Naive thymus-derived CD8-positive, alpha-beta T cell (primary cell): Measurements from ENCODE around the gene EIF3D. TPM values are rescaled to one million over a fixed set of nuclear protein-coding genes. Genes with fewer than 3 reads are reported as not detected.

Experiments
- ATAC-seq, 2 donors: fragments of 150-1000 bp; cut with Tn5 transposase in 1 of 2; sonication (Bioruptor Pico), chemical (Tn5 transposase) in 1 of 2; 1 replicate in 1 of 2; 2 replicates in 1 of 2; pipeline ENCODE4 v1.10.0; 2021; ENCODE audit warnings: mild to moderate bottlenecking in 2 of 2, moderate library complexity in 2 of 2
- POLR2A ChIA-PET: fragments of 350-600 bp; sonication (Branson Sonifier 250); formaldehyde crosslinking; loops from one replicate; lab custom pipeline; 2021; ENCODE audit warnings: antibody characterized with exemption; lab: Charles Lee
- DNase-seq, 10 donors: peaks; one replicate each; pipeline versions ENCODE4 v3.0.0 to v3.0.0-alpha.2; 2020 to 2022
- H3K27ac Mint-ChIP-seq, 10 donors: one replicate each; pipeline ENCODE4 v1.8.0; 2020 to 2022; ENCODE audit warnings: mild to moderate bottlenecking in 10 of 10, mixed read lengths in 10 of 10, moderate library complexity in 4 of 10, inconsistent platforms in 1 of 10
- H3K27me3 Mint-ChIP-seq, 5 donors: one replicate each; pipeline ENCODE4 v1.8.0; 2021 to 2022; ENCODE audit warnings: mixed read lengths in 5 of 5
- H3K36me3 Mint-ChIP-seq, 3 donors: one replicate each; pipeline ENCODE4 v1.8.0; 2020 to 2022; ENCODE audit warnings: mixed read lengths in 3 of 3, mild to moderate bottlenecking in 2 of 3, inconsistent platforms in 1 of 3
- H3K4me1 Mint-ChIP-seq, 4 donors: one replicate each; pipeline ENCODE4 v1.8.0; 2021 to 2022; ENCODE audit warnings: mixed read lengths in 4 of 4
- H3K4me3 Mint-ChIP-seq, 10 donors: one replicate each; pipeline ENCODE4 v1.8.0; 2020 to 2022; ENCODE audit warnings: mild to moderate bottlenecking in 10 of 10, mixed read lengths in 10 of 10, moderate library complexity in 6 of 10, inconsistent platforms in 1 of 10
- H3K9me3 Mint-ChIP-seq, 9 donors: one replicate each; pipeline ENCODE4 v1.8.0; 2020 to 2022; ENCODE audit warnings: mixed read lengths in 9 of 9, mild to moderate bottlenecking in 3 of 9, inconsistent platforms in 1 of 9, moderate library complexity in 1 of 9
- polyA plus RNA-seq, 3 donors: library from polyadenylated mRNA; unstranded; fragments of 300-500 nt; fragmentation: Illumina TruSeq; gene quantifications; one replicate each; pipeline ENCODE4 v1.2.3, GENCODE V29; 2021
- total RNA-seq, 8 experiments: library from RNA in 2 of 8; stranded (reverse) in 2 of 8; gene quantifications; one replicate each; pipeline ENCODE4 v1.2.3 and lab custom pipeline; 2021 to 2026

The EIF3D gene
- total and polyA plus RNA-seq, 5 experiments from 2014 or later = 129 to 276 (median 190) TPM

- no peak for ATAC-seq
- peak overlapping the region in 3 of 10 donors; percentile 73 to 91 (median 87) for H3K27ac Mint-ChIP-seq
- no peak overlapping the region for H3K4me3 Mint-ChIP-seq
- no peak for DNase-seq
- no peaks in the 10 kb centered on the region for H3K9me3 Mint-ChIP-seq
- no peaks in the 10 kb centered on the region for H3K27me3 Mint-ChIP-seq
- POLR2A ChIA-PET = interaction anchor here (0.8 to 4.1 kb wide), 6 partner anchors 33 to 168 kb away, joined by 3 to 28 read pairs (median 4); no protein-coding TSS in a partner anchor
- peaks cover 0 to 42% (median 7%) of the 10 kb centered on the region in 3 donors for H3K36me3 Mint-ChIP-seq
- H3K4me1 Mint-ChIP-seq = peaks cover 9 to 40% (median 25%) of the 10 kb centered on the region in 4 donors
These were observed 59.8 kb downstream of the EIF3D start for GRCh38 chr22:36469094-36469710.

DNA sequence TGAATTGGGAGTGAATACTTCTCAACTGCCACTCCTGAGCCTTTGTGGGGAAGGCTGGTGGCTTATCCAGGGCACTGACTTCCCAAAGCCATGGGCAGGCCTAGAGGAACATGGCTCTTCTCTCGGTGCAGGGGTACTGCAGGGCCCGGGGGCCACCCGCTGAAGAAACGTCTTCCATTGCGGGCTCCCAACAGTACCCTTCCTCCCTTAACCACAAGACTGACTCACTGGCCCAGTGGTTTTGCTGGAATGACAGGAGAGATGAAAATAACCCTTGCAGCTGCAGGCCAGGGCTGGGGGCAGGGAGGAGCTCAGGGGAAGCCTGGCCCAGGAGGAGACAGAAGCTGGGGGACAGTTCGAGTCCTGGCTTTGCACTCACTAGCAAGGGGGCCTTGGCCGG is 61.0 kb downstream of the EIF3D start:
- Mint-ChIP-seq H3K4me1 (peaks cover 9 to 40% (median 25%) of the 10 kb centered on the region in 4 donors), H3K9me3 (no peaks in the 10 kb centered on the region), H3K36me3 (peaks cover 0 to 34% (median 7%) of the 10 kb centered on the region in 3 donors), H3K27ac (peak overlapping the region in 4 of 10 donors; percentile 14 to 51 (median 30)), H3K4me3 (no peak overlapping the region), H3K27me3 (no peaks in the 10 kb centered on the region)
- ATAC-seq (no peak), DNase-seq (no peak)
- POLR2A ChIA-PET = interaction anchor here (1.5 to 4.1 kb wide), 3 partner anchors 58 to 167 kb away, joined by 4 to 28 read pairs (median 4); no protein-coding TSS in a partner anchor

- POLR2A ChIA-PET = interaction anchor here (1.0 to 4.1 kb wide), 5 partner anchors 12 to 166 kb away, joined by 3 to 28 read pairs (median 4); no protein-coding TSS in a partner anchor
- H3K4me3 Mint-ChIP-seq = peak overlapping the region in 2 of 10 donors; percentile 29 to 39
- H3K4me1 Mint-ChIP-seq = peaks cover 9 to 41% (median 25%) of the 10 kb centered on the region in 4 donors
- H3K27me3 Mint-ChIP-seq = no peaks in the 10 kb centered on the region
- H3K9me3 Mint-ChIP-seq = no peaks in the 10 kb centered on the region
- H3K27ac Mint-ChIP-seq = peak overlapping the region; percentile 44 to 83 (median 66)
- peaks cover 0 to 27% (median 3%) of the 10 kb centered on the region in 3 donors for H3K36me3 Mint-ChIP-seq
- no peak for DNase-seq
- ATAC-seq = no peak
These were observed 61.7 kb downstream of the EIF3D start for GRCh38 chr22:36467042-36467810.

DNA sequence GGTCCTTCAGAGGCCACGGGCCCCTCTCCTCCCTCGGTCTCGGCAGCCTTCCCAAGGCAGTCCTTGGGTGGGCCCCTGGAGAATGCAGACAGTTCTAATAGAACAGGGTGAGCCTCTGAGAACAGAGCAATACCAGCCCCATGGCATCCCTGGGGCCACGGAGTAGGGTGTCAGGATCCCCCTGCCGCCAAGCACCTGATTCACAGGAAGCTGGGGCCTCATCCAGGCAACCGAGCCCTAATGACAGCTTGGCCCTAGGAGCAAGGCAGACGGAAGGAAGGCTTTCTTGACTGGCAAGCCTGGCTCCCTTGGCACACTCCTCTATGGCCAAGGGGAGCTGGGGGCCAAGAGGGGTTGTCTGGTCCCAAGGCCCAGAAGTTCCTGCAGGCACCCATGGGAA is 62.7 kb downstream of the EIF3D start:
- no peaks in the 10 kb centered on the region for H3K9me3 Mint-ChIP-seq
- no peak overlapping the region for H3K4me3 Mint-ChIP-seq
- POLR2A ChIA-PET = interaction anchor here (0.7 to 1.9 kb wide), 4 partner anchors 11 to 107 kb away, joined by 3 to 6 read pairs (median 4); no protein-coding TSS in a partner anchor
- H3K4me1 Mint-ChIP-seq = peaks cover 9 to 39% (median 25%) of the 10 kb centered on the region in 4 donors
- H3K36me3 Mint-ChIP-seq = peaks cover 0 to 18% (median 0%) of the 10 kb centered on the region in 3 donors
- no peaks in the 10 kb centered on the region for H3K27me3 Mint-ChIP-seq
- ATAC-seq (no peak), DNase-seq (no peak)
- H3K27ac Mint-ChIP-seq = peak overlapping the region in 6 of 10 donors; percentile 7 to 83 (median 76)

GRCh38 chr22:36465232-36466021 is 63.5 kb downstream of the EIF3D start:
- no peak for ATAC-seq
- Mint-ChIP-seq H3K36me3 (peaks cover 0 to 15% (median 0%) of the 10 kb centered on the region in 3 donors), H3K4me1 (peaks cover 9 to 34% (median 22%) of the 10 kb centered on the region in 4 donors), H3K27me3 (no peaks in the 10 kb centered on the region), H3K4me3 (no peak overlapping the region), H3K9me3 (no peaks in the 10 kb centered on the region), H3K27ac (peak overlapping the region in 5 of 10 donors; percentile 25 to 77 (median 55))
- POLR2A ChIA-PET = interaction anchor here (0.7 to 1.9 kb wide), 2 partner anchors 10 to 84 kb away, joined by 3 to 6 read pairs; no protein-coding TSS in a partner anchor
- DNase-seq = no peak

GRCh38 chr22:36464715-36465231 is 64.2 kb downstream of the EIF3D start:
- ATAC-seq = no peak
- POLR2A ChIA-PET = interaction anchor here (0.7 to 2.1 kb wide), 2 partner anchors 83 to 136 kb away, joined by 3 to 6 read pairs; no protein-coding TSS in a partner anchor
- H3K27ac Mint-ChIP-seq = peak overlapping the region in 1 of 10 donors; percentile 54

DNA sequence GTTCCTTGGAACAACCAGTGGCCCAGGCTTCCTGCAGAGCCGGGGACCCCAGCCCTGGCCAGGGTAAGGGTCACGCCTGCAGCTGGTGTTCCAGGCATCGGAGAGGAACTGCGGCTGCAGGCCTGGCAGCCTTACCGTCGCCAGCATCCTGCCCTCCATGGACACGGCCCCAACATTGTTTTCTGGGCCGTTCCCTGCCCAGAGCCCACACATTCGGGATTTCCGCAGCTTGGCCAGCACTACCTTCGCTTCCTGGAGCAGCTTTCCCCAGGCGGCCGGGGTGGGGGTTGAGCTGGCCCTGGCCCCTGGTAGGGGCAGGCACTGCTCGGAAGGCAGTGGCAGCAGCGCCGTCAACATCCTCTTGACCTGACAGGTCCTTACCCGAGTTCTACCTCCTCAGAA is 65.2 kb downstream of the EIF3D start:
- POLR2A ChIA-PET = interaction anchor here (0.6 to 2.1 kb wide), 3 partner anchors 83 to 148 kb away, joined by 3 to 6 read pairs (median 3); no protein-coding TSS in a partner anchor
- H3K4me3 Mint-ChIP-seq = no peak overlapping the region
- peaks cover 6 to 22% (median 14%) of the 10 kb centered on the region in 4 donors for H3K4me1 Mint-ChIP-seq
- no peaks in the 10 kb centered on the region for H3K9me3 Mint-ChIP-seq
- H3K27me3 Mint-ChIP-seq = no peaks in the 10 kb centered on the region
- ATAC-seq = no peak
- H3K36me3 Mint-ChIP-seq = peaks cover 0 to 11% (median 0%) of the 10 kb centered on the region in 3 donors
- H3K27ac Mint-ChIP-seq = no peak overlapping the region
- DNase-seq = no peak

More at GRCh38 chr22:36464715-36465231, 64.2 kb downstream of the EIF3D start:
- Mint-ChIP-seq H3K4me3 (no peak overlapping the region), H3K36me3 (peaks cover 0 to 12% (median 0%) of the 10 kb centered on the region in 3 donors), H3K4me1 (peaks cover 6 to 28% (median 16%) of the 10 kb centered on the region in 4 donors), H3K9me3 (no peaks in the 10 kb centered on the region), H3K27me3 (no peaks in the 10 kb centered on the region)
- DNase-seq = no peak

GRCh38 chr22:36461665-36462649 is 67.0 kb downstream of the EIF3D start:
- H3K27me3 Mint-ChIP-seq = no peaks in the 10 kb centered on the region
- H3K9me3 Mint-ChIP-seq = no peaks in the 10 kb centered on the region
- peaks cover 4 to 20% (median 8%) of the 10 kb centered on the region in 4 donors for H3K4me1 Mint-ChIP-seq
- DNase-seq = no peak
- H3K4me3 Mint-ChIP-seq = no peak overlapping the region
- H3K36me3 Mint-ChIP-seq = peaks cover 0 to 7% (median 0%) of the 10 kb centered on the region in 3 donors
- peak overlapping the region in 1 of 10 donors; percentile 66 for H3K27ac Mint-ChIP-seq
- POLR2A ChIA-PET = interaction anchor here (0.6 to 1.2 kb wide), 4 partner anchors 8 to 105 kb away, joined by 3 to 5 read pairs (median 4); no protein-coding TSS in a partner anchor
- ATAC-seq = no peak
